ENCODE measurements around the gene C2orf74.

Gene C2orf74

DNA sequence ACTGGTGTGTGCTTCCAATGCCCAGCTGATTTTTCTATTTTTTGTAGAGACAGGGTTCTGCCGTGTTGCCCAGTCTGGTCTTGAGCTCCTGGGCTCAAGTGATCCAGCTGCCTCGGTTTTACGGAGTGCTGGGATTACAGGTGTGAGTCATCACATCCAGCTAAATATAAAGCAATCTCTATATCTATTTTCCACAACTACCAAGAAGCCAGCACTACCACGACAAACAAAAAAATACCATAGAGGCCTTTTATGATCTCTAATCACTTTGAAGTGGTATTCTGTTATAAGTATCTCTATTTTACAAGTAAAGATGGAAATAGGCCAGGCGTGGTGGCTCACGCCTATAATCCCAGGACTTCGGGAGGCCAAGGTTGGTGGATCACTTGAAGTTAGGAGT lies 34.7 kb downstream of the C2orf74 start:
- TF ChIP-seq YY1 (IDR thresholded peaks at IDR 0.05; ENCODE audit: low read depth) (no peak), RAD21 (IDR thresholded peaks at IDR 0.05; ENCODE audit: low read depth) (no peak), EP300 (IDR thresholded peaks at IDR 0.05; ENCODE audit: borderline replicate concordance) (no peak), TEAD4 (IDR thresholded peaks at IDR 0.05) (no peak), FOXM1 (IDR thresholded peaks at IDR 0.05; ENCODE audit: borderline replicate concordance, low read depth) (no peak), TAF1 (IDR thresholded peaks at IDR 0.05; ENCODE audit: low read depth) (no peak), CEBPB (IDR thresholded peaks at IDR 0.05) (no peak), NFIC (IDR thresholded peaks at IDR 0.05) (no peak), CREB1 (IDR thresholded peaks at IDR 0.05; ENCODE audit: low read depth) (no peak), TCF12 (IDR thresholded peaks at IDR 0.05; ENCODE audit: low read depth) (no peak), ZBTB7A (IDR thresholded peaks at IDR 0.05; ENCODE audit: low read depth) (no peak), EGR1 (IDR thresholded peaks at IDR 0.05) (no peak)
- TF ChIP-seq, protein P1, sequence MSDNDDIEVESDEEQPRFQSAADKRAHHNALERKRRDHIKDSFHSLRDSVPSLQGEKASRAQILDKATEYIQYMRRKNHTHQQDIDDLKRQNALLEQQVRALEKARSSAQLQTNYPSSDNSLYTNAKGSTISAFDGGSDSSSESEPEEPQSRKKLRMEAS (IDR thresholded peaks at IDR 0.05): no peak
- TF ChIP-seq, protein P2, sequence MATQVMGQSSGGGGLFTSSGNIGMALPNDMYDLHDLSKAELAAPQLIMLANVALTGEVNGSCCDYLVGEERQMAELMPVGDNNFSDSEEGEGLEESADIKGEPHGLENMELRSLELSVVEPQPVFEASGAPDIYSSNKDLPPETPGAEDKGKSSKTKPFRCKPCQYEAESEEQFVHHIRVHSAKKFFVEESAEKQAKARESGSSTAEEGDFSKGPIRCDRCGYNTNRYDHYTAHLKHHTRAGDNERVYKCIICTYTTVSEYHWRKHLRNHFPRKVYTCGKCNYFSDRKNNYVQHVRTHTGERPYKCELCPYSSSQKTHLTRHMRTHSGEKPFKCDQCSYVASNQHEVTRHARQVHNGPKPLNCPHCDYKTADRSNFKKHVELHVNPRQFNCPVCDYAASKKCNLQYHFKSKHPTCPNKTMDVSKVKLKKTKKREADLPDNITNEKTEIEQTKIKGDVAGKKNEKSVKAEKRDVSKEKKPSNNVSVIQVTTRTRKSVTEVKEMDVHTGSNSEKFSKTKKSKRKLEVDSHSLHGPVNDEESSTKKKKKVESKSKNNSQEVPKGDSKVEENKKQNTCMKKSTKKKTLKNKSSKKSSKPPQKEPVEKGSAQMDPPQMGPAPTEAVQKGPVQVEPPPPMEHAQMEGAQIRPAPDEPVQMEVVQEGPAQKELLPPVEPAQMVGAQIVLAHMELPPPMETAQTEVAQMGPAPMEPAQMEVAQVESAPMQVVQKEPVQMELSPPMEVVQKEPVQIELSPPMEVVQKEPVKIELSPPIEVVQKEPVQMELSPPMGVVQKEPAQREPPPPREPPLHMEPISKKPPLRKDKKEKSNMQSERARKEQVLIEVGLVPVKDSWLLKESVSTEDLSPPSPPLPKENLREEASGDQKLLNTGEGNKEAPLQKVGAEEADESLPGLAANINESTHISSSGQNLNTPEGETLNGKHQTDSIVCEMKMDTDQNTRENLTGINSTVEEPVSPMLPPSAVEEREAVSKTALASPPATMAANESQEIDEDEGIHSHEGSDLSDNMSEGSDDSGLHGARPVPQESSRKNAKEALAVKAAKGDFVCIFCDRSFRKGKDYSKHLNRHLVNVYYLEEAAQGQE (IDR thresholded peaks at IDR 0.05; ENCODE audit: low read depth): no peak
- TF ChIP-seq, protein P3, sequence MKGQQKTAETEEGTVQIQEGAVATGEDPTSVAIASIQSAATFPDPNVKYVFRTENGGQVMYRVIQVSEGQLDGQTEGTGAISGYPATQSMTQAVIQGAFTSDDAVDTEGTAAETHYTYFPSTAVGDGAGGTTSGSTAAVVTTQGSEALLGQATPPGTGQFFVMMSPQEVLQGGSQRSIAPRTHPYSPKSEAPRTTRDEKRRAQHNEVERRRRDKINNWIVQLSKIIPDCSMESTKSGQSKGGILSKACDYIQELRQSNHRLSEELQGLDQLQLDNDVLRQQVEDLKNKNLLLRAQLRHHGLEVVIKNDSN (IDR thresholded peaks at IDR 0.05): no peak

DNA sequence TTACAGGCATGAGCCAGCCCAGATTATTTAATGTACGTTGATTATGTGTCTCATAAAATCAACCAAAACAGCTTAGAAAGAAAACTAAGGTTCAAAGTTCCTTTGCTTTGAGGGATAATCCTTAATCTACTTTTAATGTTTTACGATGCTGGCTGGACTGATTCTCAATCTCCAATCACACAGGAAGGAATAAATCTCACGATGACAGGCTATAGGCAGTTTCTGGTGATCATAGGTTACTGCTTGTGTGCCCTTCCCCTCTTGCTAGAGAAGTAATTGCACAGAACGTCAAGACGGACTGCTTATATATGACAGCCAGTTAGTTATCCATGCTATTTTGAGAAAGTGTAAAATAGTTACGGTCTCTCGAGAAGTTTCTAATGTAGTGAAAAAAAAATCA lies 43.1 kb downstream of the C2orf74 start:
- no peak for TF ChIP-seq TEAD4 (IDR thresholded peaks at IDR 0.05)
- TF ChIP-seq RAD21 (IDR thresholded peaks at IDR 0.05; ENCODE audit: low read depth): no peak
- no peak for TF ChIP-seq TAF1 (IDR thresholded peaks at IDR 0.05; ENCODE audit: low read depth)
- no peak for TF ChIP-seq TCF12 (IDR thresholded peaks at IDR 0.05; ENCODE audit: low read depth)
- TF ChIP-seq, protein P2 (IDR thresholded peaks at IDR 0.05; ENCODE audit: low read depth): no peak
- TF ChIP-seq, protein P3 (IDR thresholded peaks at IDR 0.05): no peak

DNA sequence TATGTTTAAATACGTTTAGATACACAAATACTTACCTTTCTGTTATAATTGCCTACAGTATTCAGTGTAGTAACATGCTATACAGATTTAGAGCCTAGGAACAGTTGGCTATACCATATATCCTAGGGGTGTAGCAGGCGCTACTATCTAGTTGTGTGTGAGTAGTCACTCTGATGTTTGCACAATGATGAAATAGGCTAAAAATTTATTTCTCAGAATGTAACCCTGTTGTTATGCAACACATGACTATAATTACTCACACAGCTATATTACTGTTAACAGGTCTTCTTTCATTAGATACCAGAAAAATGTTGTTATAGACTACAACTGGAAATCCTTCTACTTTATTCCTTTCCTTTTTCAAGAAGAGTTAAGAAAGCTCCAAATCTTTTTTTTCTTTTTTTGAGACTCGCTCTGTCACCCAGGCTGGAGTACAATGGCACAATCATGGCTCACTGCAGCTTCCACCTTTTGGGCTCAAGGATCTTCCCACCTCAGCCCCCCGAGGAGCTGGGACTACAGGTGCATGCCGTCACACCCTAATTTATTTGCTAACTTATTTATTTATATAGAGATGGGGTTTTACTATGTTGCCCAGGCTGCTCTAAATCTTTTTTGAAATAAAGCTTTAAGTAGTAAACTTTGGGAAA lies 48.5 kb downstream of the C2orf74 start:
- TF ChIP-seq EGR1 (IDR thresholded peaks at IDR 0.05) (no peak), NFIC (IDR thresholded peaks at IDR 0.05) (no peak), EP300 (IDR thresholded peaks at IDR 0.05; ENCODE audit: borderline replicate concordance) (no peak), CREB1 (IDR thresholded peaks at IDR 0.05; ENCODE audit: low read depth) (no peak), YY1 (IDR thresholded peaks at IDR 0.05; ENCODE audit: low read depth) (no peak), CEBPB (IDR thresholded peaks at IDR 0.05) (no peak), TEAD4 (IDR thresholded peaks at IDR 0.05) (no peak), TCF12 (IDR thresholded peaks at IDR 0.05; ENCODE audit: low read depth) (no peak)
- TF ChIP-seq, protein P3 (IDR thresholded peaks at IDR 0.05): no peak

DNA sequence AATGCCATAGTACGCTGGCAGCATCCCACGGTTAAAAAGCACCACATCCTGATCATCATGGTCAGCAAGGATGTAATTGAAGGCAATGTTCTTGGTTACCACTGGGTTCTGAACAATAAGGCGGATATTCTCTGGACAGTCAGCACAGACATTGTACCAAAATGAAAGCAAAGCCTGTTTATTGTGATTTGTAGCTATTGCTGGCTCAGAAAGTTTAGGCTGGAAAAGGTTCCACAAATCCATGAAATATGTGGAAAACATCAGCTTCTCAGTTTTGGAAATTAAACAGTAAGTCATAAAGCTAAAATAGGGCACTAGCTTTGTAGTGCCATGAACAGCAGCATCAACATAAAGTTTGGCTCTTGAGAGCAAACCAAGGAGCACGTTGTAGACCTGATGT lies 52.2 kb downstream of the C2orf74 start:
- TF ChIP-seq CREB1 (IDR thresholded peaks at IDR 0.05; ENCODE audit: low read depth) (no peak), TAF1 (IDR thresholded peaks at IDR 0.05; ENCODE audit: low read depth) (no peak), TCF12 (IDR thresholded peaks at IDR 0.05; ENCODE audit: low read depth) (no peak), FOXM1 (IDR thresholded peaks at IDR 0.05; ENCODE audit: borderline replicate concordance, low read depth) (no peak), EP300 (IDR thresholded peaks at IDR 0.05; ENCODE audit: borderline replicate concordance) (no peak), EGR1 (IDR thresholded peaks at IDR 0.05) (no peak), YY1 (IDR thresholded peaks at IDR 0.05; ENCODE audit: low read depth) (no peak), NFIC (IDR thresholded peaks at IDR 0.05) (no peak), ZBTB7A (IDR thresholded peaks at IDR 0.05; ENCODE audit: low read depth) (no peak), RAD21 (IDR thresholded peaks at IDR 0.05; ENCODE audit: low read depth) (no peak)
- TF ChIP-seq, protein P1 (IDR thresholded peaks at IDR 0.05): no peak
- TF ChIP-seq, protein P2 (IDR thresholded peaks at IDR 0.05; ENCODE audit: low read depth): no peak
- TF ChIP-seq, protein P3 (IDR thresholded peaks at IDR 0.05): no peak

All from Ishikawa (cell line).